A673 (cell line): ENCODE data around the gene GPER1. TPM values are rescaled to one million over a fixed set of nuclear protein-coding genes. Genes with fewer than 3 reads are reported as not detected.

Experiments used
- BruUV-seq: library from RNA; stranded (reverse); fragments of 400-500 nt; replicated peaks from 2 replicates; lab custom pipeline; 2021; lab: Mats Ljungman, UMichigan
- CTCF ChIA-PET: fragments of 300-600 bp; sonication (Branson Sonifier 250); formaldehyde crosslinking; loops from one replicate; lab custom pipeline; 2022; ENCODE audit warnings: antibody characterized with exemption; lab: Charles Lee
- POLR2A ChIA-PET: fragments of 300-600 bp; sonication (Branson Sonifier 250); formaldehyde crosslinking; loops from one replicate; lab custom pipeline; 2022; ENCODE audit warnings: antibody characterized with exemption; ENCODE audit not compliant: low non-redundant PET; lab: Charles Lee
- DNase-seq: peaks from one replicate; pipeline ENCODE4 v3.0.0-alpha.2; 2015; ENCODE audit warnings: low spot score
- H3K27ac ChIP-seq: fragments of 200-600 bp; sonication (generic); 2 replicates; pipeline ENCODE4 v1.5.1; 2016; ENCODE audit warnings: mixed run types, low read depth, mild to moderate bottlenecking, mixed read lengths, antibody characterized with exemption, low read length; ENCODE audit not compliant: poor library complexity, severe bottlenecking
- H3K27me3 ChIP-seq: fragments of 200-600 bp; sonication (generic); replicated peaks from 2 replicates; pipeline ENCODE4 v1.6.1; 2017; ENCODE audit warnings: mixed run types, low read depth, mild to moderate bottlenecking, mixed read lengths, antibody characterized with exemption, low read length; ENCODE audit not compliant: insufficient read depth, poor library complexity
- H3K36me3 ChIP-seq: fragments of 200-600 bp; sonication (generic); 2 replicates; pipeline ENCODE4 v1.6.1; 2016; ENCODE audit warnings: mixed run types, mild to moderate bottlenecking, mixed read lengths, antibody characterized with exemption, low read length; ENCODE audit not compliant: insufficient read depth, poor library complexity, severe bottlenecking
- H3K4me1 ChIP-seq: fragments of 200-600 bp; sonication (generic); 2 replicates; pipeline ENCODE4 v1.6.1; 2017; ENCODE audit warnings: mixed run types, mild to moderate bottlenecking, mixed read lengths, antibody characterized with exemption, low read length; ENCODE audit not compliant: insufficient read depth, poor library complexity, severe bottlenecking
- H3K4me3 ChIP-seq: fragments of 200-600 bp; sonication (generic); 2 replicates; pipeline ENCODE4 v1.5.1; 2016; ENCODE audit warnings: low read depth, mixed run types, mild to moderate bottlenecking, mixed read lengths, low read length; ENCODE audit not compliant: poor library complexity, severe bottlenecking
- H3K9me3 ChIP-seq: fragments of 200-600 bp; sonication (generic); 2 replicates; pipeline ENCODE4 v1.6.1; 2016; ENCODE audit warnings: mixed run types, low read depth, mild to moderate bottlenecking, mixed read lengths, antibody characterized with exemption, low read length; ENCODE audit not compliant: poor library complexity, severe bottlenecking
- CTCF ChIP-seq: fragments of 300-800, 200-600 bp; sonication (generic); conservative IDR thresholded peaks from 2 replicates; pipeline ENCODE4 v1.5.1; 2017; ENCODE audit warnings: low read depth, mild to moderate bottlenecking, antibody characterized with exemption, low read length, moderate library complexity, mixed read lengths
- EZH2 ChIP-seq: fragments of 200-600 bp; sonication (generic); IDR thresholded peaks from 2 replicates; pipeline ENCODE4 v1.6.1; 2017; ENCODE audit warnings: borderline replicate concordance, low read depth, mild to moderate bottlenecking, mixed read lengths, antibody characterized with exemption, low read length; ENCODE audit not compliant: poor library complexity, severe bottlenecking
- intact Hi-C: fragments of 100-400 bp; cut with micrococcal nuclease; formaldehyde crosslinking; loops from one replicate; pipeline ENCODE4 v1.10.0; 2022; ENCODE audit not compliant: unreplicated experiment
- total RNA-seq: library from RNA; stranded (reverse); gene quantifications from 2 replicates; pipeline ENCODE4 v1.2.3, GENCODE V29; 2021

Gene GPER1
- total RNA-seq, 1 experiment from 2014 or later: 0.37 TPM

- DNase-seq: peak; percentile 92
- H3K9me3 ChIP-seq: no peaks in the 10 kb centered on the region
- TF ChIP-seq EZH2 (no peak), CTCF (no peak)
- ChIA-PET POLR2A (no interaction called here), CTCF (interaction anchor here (0.5 kb wide), 1 partner anchor 31 kb away, joined by 6 read pairs; no protein-coding TSS in a partner anchor)
- intact Hi-C loops: no loop called here
- peaks cover 41% of the 10 kb centered on the region for H3K4me1 ChIP-seq
- BruUV-seq: no TSS peak
- no peaks in the 10 kb centered on the region for H3K36me3 ChIP-seq
- H3K27ac ChIP-seq: peak overlapping the region; percentile 68
- H3K4me3 ChIP-seq: peak overlapping the region; percentile 32
- no peaks in the 10 kb centered on the region for H3K27me3 ChIP-seq
Observed at GRCh38 chr7:1054861-1055450, 33.0 kb upstream of the GPER1 start.

GRCh38 chr7:1055491-1055955, 32.4 kb upstream of the GPER1 start:
- Histone ChIP-seq H3K27ac (peak overlapping the region; percentile 68), H3K27me3 (no peaks in the 10 kb centered on the region), H3K36me3 (no peaks in the 10 kb centered on the region), H3K4me3 (peak overlapping the region; percentile 32), H3K4me1 (peaks cover 46% of the 10 kb centered on the region), H3K9me3 (no peaks in the 10 kb centered on the region)
- ChIA-PET POLR2A (no interaction called here), CTCF (no interaction called here)
- no TSS peak for BruUV-seq
- intact Hi-C loops: no loop called here
- no peak for DNase-seq
- TF ChIP-seq CTCF: no peak
- TF ChIP-seq EZH2: no peak

GRCh38 chr7:1055956-1056784, 31.7 kb upstream of the GPER1 start:
- ChIA-PET POLR2A (no interaction called here), CTCF (no interaction called here)
- H3K27me3 ChIP-seq: no peaks in the 10 kb centered on the region
- no peak for TF ChIP-seq CTCF
- no peak for TF ChIP-seq EZH2
- H3K36me3 ChIP-seq: no peaks in the 10 kb centered on the region
- no peaks in the 10 kb centered on the region for H3K9me3 ChIP-seq
- no peak overlapping the region for H3K4me3 ChIP-seq
- H3K27ac ChIP-seq: peak overlapping the region; percentile 68
- peaks cover 53% of the 10 kb centered on the region for H3K4me1 ChIP-seq
- no TSS peak for BruUV-seq
- intact Hi-C loops: no loop called here
- DNase-seq: no peak
